ENCODE measurements around the gene POM121.
"Not testable (repeated sequence)": the region's sequence is repeated elsewhere in the genome, so short reads cannot be mapped to it uniquely, and the experiment has no call there.

POM121 gene

DNA sequence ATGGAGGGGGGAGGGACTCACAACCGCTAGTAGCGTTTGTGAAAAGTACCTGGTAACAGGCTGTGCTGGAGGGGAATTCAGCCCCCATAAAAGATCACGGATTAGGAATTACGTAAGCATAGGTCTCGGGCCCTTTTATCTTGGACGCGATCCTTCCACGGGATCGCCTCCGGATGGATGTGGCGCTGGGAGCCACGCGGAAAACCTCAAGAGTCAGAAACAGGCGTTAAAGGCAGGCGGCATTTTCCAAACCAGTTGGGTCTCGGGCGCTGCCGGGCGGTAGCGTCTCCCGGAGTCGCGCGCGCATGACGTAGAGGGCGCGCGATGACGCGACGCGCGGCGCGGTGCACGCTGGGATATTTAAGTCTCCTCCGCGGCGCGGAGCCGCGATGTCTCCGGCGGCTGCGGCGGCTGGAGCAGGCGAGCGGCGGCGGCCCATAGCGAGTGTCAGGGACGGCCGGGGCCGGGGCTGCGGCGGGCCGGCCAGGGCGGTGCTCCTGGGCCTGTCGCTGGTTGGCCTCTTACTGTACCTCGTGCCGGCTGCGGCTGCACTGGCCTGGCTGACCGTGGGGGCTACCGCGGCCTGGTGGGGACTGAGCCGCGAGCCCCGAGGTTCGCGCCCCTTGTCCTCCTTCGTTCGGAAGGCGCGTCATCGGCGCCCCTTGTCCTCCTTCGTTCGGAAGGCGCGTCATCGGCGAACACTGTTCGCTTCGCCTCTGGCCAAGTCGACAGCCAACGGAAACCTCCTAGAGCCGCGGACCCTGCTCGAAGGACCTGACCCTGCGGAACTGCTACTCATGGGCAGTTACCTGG is at the start of gene POM121:
Gene POM121 (plus strand): TSS at position 363 of the 813 bp plus-strand sequence. CDS start 27 bp downstream, at position 390.
- peak; percentile 89 for DNase-seq

DNA sequence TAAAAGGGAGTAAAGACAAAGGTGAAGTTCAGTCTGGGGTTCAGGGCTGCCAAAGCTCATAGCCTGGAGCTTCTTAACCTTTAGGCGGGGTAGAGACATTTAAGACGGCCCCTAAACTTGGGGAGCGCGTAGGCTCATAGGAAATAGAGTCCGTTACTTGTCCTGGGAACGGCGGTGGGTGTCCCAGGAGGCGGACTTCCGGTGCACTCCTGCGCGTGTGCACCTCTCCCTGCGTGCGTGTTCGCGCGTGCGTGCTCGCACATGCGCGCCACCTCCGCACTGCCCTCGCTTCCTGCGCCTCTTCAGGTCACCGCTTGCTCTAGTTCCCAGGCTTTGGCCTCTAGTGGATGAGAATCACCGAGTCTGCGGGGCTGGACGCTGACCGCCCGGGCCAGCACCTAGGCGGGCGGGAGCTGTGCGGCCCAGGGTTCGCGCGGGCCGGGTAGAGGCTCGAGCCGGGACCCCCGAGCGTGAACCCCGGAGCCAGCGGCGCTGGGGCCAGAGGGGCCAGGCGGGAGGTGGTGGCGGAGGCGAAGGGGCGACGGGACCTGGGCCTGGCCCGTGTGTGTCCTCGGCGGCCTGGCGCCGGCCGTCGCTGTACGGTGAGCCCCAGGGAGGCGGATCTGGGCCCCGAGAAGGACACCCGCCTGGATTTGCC is 45.7 kb upstream of the POM121 start:
- DNase-seq: peak; percentile 79

DNA sequence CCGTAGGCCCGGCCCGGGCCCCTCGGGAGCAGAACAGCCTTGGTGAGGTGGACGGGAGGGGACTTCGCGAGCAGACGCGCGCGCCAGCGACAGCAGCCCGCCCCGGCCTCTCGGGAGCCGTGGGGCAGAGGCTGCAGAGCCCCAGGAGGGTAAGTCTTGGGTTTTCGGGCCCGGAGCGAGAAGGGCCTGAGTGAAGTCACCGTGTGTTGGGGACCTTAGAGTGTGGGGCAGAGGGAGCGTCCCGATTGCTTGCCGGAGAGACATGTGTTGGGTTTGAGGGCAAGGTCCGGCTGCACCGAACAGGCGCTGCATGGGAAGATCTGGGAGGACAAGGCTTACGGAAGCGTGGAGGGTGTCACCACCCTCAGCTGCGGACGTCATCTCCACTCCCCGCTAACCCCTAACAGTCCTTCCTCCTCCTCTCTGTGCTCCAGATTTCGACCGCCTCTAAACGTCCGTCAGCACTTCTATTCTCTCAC is 45.1 kb upstream of the POM121 start:
- peak; percentile 53 for DNase-seq

DNA sequence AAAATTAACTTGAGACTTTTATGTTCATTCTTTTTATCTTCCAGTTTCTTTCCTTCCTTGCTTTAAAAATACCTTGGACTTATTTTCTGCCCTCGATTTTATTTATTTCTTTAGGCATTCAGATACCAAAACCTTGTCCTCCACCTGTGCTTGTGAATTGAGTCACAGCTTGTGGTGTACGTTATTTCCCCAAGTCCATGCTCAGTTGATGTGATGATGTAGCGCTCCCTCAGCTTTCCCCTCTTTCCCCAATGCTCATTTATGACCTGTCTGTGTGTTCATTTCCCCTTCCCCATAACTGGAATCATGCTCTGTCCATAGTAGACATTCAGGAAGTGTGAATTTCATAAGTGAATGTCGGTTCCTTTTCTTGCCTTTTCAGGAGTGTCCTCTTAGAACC is 33.1 kb upstream of the POM121 start:
- not testable (repeated sequence) for DNase-seq

DNA sequence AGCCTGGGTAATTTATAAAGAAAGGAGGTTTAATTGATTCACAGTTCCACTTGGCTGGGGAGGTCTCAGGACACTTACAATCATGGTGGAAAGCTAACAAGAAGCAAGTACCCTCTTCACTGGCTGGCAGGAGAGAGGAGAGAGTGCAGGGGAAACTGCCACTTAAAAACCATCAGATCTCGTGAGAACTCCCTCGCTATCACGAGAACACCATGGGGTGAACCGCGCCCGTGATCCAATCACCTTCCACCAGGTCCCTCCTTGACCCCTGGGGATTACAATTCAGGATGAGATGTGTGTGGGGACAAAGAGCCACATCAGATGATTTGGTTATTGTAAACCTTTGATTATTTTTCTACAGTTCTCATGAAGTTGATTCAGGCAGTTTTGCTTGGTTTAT is 20.2 kb upstream of the POM121 start:
- DNase-seq: not testable (repeated sequence)

DNA sequence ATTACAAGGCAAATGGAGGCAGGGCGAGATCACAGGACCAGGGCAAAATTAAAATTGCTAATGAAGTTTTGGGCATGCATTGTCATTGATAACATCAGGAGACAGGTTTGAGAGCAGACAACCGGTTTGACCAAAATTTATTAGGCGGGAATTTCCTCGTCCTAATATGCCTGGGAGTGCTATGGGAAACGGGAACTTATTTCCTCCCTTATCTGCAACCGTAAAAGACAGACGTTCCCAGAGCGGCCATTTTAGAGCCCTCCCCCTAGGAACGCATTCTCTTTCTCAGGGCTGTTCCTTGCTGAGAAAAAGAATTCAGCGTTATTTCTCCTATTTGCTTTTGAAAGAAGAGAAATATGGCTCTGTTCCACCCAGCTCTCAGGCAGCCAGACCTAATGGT is 16.5 kb upstream of the POM121 start:
- not testable (repeated sequence) for DNase-seq

DNA sequence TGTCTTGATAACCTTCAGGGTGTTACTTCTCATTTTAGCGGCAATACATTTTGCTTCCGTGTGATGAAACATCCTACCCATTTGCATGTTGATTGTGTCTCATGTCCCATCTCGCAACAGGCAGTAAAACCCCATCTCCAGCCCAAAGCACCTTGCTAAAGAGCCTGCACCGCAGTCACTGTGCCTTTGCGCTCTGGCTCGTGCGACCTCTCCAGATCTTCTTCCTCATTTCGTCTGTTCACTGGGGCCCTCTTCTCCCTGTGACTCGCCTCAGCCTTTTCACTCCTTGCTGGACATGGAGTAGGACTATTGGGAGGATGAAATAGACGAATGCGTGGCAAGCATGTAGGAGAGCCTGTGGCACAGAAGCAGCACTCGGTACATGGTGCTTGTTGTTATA is 13.5 kb upstream of the POM121 start:
- DNase-seq: not testable (repeated sequence)

DNA sequence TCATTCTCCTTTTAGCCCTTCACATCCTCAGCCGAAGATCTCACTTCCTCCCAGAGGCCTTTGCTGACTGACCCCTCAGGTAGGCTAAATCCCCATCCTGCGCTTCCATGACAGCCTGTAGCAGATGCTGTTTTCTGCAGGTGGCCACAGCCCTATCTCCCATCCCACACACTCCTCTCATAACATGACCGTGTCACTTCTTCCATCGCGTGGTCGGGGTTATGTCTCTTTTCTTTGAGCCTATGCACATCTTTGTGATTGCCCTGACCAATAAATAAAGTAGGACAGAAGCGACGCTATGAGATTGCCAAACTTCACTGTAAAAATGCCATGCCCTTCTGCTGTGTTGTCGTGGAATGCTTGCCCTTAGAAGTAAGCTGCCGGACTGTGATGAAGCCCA is 11.1 kb upstream of the POM121 start:
- DNase-seq: not testable (repeated sequence)

DNA sequence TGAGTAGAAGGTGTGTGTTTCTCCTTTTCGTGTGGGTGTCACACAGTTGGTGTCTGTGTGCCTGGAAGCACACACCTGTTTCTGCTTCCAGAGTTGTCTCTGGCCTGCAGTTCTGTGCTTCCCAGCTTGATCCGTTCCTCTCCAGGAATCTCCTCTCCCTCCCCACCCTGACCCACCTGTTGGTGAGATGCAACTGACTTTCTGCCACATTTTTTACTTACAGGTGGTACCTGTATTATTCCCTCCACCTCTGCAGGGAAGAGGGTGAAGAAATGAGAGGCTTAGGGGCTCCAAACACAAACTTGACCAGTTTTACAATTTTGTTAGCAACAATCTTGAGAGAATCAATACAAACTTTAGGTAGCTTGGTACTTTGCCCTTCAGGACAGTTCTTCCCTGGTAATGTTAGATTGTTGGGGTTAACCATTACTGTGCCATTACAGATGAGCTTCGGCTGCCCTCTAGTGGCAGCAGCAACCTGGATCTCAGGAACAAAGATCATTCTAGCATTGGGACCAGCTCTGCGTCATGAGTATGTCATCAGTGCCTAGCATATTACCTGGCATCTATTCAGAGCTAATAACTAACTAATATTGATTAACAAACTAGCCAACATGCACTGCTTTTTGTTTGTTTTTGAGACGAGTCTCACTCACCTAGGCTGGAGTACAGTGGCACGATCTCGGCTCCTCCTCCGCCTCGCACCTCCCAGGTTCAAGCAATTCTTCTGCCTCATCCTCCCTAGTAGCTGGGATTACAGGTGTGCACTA is 10.0 kb upstream of the POM121 start:
- peak; percentile 67 for DNase-seq

DNA sequence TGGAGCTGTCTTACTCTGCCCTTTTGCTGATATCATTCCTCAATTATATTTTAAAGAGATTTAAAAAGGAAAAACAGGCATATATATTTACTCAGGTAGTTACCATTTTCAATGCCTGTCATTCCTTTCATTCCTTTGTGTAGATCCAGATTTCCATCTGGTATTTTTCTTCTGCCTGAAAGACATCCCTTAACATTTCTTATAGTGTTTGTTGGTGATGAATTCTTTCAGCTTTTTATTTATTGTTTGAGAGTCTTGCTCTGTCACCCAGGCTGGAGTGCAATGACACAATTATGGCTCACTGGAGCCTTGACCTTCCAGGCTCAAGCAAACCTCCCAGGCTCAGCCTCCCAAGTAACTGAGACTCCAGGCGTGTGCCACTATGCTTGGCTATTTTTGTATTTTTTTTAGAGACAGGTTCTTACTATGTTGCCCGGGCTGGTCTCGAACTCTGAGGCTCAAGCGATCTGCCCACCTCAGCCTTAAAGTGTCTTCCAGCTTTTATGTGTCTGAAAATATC is 5.6 kb upstream of the POM121 start:
- no peak for DNase-seq

DNA sequence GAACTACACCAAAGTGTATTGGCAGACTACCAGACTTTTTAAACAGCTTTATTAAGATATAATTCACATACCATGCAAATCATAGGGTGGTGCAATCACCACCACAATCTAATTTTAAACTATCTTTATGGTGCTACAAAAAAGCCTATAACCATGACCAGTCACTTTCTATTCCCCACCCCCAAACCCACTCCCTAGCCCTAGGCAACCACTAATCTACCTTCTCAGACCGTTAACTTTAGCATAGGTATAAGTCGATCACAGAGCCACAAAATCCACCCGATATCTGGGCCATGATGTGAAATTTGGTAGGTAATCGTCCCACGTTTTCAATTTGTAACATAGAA is 536 bp upstream of the POM121 start:
- DNase-seq: no peak

DNA sequence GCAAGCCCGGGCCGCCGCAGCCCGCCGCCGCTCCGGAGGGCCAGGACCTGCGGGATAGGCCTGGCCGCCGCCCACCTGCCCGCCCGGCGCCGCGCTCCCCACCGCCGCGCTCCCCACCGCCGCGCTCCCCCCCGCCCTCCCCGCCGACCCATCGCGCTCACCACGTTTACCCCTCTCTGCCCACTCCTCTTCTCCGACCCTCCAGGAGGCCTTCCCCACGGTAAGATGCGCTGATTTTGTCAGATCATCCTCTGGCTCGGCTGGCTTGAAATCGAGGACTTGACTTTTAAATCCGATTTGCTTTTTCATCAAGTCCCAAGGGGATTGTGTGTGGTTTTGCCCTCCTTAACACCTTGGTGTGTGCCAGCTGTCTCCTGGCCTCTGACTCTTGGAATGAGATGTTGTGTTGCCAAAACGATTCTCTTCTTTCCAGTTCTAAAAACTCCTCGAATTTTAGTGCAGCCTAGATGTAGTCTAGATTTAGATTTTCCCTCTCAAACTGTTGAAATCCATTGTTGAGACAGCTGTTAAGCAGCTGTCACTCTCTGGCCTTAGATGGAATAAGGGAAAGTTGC is 738 bp downstream of the POM121 start:
- DNase-seq: peak; percentile 9

DNA sequence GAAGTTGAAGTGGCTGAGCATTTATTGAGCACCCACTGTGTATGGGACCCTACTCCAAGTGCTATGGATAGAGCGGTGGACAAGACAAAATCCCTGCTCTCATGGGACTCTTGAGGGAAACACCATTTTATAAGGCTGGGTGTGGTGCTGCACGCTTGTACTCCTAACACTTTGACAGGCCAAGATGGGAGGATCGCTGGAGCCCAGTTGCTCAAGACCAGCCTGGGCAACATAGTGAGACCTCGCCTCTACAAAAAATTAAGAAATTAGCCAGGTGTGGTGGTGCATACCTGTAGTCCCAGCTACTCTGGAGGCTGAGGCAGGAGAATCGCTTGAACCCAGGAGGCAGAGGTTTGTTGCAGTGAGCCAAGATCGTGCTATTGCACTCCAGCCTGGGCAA is 2.9 kb downstream of the POM121 start:
- not testable (repeated sequence) for DNase-seq

DNA sequence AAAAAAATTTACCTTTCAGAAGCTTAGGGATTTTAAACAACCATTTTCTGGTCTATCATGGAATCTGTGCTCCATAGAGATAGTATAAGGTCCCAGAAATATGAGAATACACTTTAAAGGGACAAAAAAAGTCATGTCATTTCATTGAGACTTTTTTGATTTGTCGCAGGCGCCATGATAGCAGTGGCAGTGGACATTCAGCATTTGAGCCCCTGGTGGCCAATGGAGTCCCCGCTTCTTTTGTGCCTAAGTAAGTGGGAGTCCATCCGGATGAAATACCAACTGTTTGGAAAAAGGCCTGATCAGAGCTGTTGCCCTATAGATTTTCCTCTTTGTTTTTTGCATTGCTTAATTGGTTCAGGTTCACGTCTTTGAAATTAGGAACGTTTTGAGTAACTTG is 3.3 kb downstream of the POM121 start:
- DNase-seq: not testable (repeated sequence)

DNA sequence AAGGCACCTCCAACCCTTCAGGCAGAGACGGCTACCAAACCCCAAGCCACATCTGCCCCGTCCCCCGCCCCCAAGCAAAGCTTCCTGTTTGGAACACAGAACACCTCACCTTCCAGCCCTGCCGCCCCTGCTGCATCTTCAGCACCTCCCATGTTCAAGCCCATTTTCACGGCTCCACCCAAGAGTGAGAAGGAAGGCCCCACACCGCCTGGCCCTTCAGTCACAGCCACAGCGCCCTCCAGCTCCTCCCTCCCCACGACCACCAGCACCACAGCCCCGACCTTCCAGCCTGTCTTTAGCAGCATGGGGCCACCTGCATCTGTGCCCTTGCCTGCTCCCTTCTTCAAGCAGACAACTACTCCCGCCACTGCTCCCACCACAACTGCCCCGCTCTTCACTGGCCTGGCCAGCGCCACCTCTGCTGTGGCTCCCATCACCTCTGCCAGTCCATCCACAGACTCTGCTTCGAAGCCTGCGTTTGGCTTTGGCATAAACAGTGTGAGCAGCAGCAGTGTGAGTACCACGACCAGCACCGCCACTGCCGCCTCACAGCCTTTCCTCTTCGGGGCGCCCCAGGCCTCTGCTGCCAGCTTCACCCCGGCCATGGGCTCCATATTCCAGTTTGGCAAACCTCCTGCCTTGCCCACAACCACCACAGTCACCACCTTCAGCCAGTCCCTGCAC is 17.3 kb downstream of the POM121 start:
- DNase-seq: not testable (repeated sequence)

DNA sequence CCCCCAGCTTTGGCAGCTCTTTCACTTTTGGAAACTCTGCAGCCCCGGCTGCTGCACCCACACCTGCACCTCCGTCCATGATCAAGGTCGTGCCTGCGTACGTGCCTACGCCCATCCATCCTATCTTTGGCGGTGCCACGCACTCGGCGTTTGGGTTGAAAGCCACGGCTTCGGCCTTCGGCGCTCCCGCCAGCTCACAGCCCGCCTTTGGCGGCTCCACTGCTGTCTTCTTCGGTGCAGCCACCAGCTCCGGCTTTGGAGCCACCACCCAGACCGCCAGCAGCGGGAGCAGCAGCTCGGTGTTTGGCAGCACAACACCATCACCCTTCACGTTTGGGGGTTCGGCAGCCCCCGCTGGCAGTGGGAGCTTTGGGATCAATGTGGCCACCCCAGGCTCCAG is 18.1 kb downstream of the POM121 start:
- not testable (repeated sequence) for DNase-seq

DNA sequence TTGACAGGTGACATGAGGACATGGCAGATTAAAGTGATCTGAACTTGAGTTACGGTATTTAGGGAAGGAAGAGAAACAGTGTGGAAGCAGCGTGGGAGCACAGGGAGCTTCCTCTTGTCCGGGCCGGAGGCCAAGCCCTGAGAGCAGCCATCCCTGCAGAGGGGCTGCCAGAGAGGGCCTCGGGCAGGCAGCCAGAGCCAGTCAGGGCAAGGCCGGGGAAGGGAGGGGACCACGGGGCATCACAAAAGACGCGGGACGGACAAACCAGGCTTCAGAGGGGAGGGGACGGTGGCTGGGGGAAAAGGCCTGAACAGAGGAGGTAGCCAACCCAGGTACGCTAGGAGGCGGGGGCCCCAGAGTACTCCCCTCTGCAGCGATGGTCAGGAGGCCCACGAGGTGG is 20.0 kb downstream of the POM121 start:
- DNase-seq: not testable (repeated sequence)

DNA sequence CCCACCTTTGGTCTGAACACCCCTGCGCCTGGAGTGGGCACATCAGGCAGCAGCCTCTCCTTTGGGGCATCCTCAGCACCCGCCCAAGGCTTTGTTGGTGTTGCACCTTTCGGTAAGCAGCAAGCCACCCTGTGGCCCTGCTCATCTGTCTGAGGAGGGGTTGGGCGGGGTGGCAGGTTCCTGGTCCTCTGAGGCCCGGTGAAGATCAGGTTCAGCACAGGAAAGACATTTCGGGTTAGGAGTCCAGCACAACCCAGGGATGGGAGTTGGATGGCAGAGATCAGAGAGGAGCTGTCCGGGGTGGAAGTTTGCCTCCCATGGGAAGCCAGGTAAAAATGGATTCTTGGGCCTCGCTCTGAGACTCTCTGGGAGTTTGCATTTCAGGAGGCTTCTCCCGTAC is 20.7 kb downstream of the POM121 start:
- DNase-seq: not testable (repeated sequence)

DNA sequence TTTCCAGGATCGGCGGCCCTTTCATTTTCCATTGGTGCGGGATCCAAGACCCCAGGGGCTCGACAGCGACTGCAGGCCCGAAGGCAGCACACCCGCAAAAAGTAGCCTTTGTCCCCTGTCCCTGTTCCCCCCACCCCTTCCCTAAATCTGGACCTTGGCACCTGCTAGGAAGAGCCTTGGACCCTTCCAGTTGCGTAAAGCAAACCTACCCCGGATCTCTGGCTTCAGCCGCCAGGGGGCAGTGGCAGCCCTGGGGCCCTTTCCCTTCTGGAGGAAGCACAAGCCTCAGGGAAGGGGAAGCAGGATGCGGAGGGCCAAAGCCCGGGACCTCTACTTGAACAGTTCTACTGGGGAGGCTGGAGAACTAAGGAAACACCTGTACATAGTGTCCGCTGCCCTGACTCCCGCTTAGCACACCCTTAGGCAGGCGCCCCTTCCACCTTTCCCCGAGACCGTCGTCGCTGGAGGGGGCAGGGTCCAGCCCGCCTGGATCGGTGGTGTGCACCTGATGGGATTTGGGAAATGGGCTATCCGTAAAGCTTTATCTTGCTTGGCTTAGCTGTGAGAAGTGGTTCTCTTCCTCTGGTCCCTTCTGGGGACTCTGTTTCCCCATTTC is 21.3 kb downstream of the POM121 start:
- DNase-seq: not testable (repeated sequence)

DNA sequence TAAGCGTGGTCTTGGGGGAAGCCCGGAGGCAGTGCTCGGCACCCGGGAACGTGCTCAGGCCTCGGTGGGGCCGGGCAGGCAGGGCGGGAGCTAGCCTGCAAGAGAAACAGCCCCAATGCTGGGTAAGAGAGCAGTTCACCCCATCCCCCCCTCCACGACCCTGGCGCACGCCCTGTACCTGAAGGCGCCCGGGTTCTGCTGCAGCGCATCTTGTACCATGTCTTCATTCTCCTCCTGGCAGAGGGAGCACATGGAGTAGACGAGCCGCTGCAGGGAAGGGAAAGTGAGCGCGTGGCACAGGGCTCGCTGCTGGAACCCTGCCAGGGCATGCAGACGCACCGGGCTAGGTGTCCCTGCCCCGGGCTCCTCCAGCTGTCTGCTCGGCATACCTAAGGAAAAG is 23.8 kb downstream of the POM121 start:
- DNase-seq: not testable (repeated sequence)

DNA sequence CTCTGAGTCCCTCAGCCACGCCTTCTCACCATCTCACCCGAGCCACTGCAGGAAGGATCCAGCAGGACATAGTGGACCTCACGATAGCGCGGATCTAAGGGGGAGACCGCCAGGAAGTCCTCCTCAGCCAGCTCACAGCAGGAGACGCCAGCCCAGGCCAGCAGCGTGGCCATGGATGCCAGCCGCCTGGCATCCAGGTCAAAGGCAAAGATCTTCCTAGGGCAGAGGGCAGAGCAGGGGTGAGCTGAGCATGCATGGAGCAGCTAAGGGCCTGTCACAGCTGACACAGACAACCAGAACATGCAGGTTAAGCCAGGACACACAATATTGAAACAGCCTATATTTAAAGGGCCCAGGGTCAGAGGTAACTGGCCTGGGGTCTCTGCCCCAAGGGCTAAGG is 24.4 kb downstream of the POM121 start:
- not testable (repeated sequence) for DNase-seq

DNA sequence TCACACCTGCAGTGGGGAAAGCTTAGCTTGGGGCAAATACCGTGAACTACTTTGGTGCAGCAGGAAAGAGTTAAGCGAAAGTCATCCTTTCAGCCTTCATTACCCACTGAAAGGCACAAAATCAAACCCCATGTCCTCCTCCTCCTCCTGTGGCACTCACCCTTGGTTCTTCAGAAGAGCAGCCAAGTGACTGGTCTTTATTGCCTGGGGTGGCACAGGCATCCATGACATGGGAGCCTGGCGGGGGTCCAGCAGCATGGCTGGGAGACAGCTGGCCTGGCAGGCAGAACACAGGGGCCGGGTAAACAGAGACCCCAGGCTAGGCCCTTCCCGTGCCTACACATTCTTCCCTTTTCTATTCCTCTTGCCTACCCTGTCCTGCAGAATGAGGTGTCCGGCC is 24.8 kb downstream of the POM121 start:
- DNase-seq: not testable (repeated sequence)
